GM21737 (cell line): ENCODE measurements around the gene MAP7D2.
"Not testable (repeated sequence)": the region's sequence is repeated elsewhere in the genome, so short reads cannot be mapped to it uniquely, and the experiment has no call there.

ENCODE experiments used
- ATAC-seq: cut with Tn5 transposase; IDR thresholded peaks from one replicate; pipeline ENCODE4 v1.9.1; 2021; ENCODE audit warnings: mild to moderate bottlenecking, moderate library complexity; ENCODE audit not compliant: unreplicated experiment

MAP7D2 gene

DNA sequence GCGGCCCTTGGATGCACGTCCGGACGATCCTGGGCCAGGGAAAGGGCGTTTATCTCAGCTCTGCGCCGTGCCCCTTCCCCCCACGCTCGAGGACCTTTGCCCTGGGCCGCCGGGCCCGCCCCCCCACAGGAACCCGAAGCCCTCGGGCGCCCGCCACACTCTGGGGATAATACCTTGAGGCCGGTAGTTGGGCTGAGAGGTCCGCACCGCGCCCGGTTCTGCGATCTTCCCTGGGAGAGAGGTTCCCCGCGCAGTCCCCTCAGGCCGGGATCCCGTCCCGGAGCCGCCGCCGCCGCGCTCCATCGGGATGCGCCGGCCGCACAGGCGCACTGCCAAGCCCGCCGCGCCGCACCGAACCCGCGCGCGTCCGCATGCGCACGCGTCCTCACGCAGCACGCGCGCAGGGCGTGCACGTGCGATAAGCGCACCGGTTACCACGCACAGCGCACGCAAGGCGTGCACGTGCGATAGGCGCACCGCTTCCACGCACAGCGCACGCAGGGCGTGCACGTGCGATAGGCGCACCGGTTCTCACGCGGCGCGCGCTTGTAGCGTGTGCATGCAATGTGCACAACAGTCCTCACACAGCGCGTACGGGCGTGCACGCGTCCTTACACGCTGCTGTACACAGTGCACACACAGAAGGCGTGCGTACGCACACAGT lies at the start of gene MAP7D2:
Gene MAP7D2, minus strand, starts transcription at position 331 of the 664 bp plus-strand sequence. Its CDS starts 28 bp downstream, at position 303.
- no peak for ATAC-seq

DNA sequence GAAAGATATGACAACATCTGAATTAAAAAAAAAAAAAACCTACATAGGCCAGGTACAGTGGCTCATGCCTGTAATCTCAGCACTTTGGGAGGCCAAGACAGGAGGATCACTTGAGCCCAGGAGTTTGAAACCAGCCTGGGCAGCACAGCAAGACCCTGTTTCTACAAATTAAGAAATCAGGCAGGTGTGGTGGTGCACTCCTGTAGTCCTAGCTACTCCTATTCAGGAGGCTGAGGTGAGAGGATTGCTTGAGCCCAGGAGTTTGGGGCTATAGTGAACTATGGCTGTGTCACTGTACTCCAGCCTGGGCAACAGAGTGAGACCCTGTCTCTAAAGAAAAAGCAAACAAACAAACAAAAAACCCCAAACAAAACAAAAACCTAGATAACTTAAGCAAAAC lies 45.8 kb upstream of the MAP7D2 start:
- not testable (repeated sequence) for ATAC-seq

DNA sequence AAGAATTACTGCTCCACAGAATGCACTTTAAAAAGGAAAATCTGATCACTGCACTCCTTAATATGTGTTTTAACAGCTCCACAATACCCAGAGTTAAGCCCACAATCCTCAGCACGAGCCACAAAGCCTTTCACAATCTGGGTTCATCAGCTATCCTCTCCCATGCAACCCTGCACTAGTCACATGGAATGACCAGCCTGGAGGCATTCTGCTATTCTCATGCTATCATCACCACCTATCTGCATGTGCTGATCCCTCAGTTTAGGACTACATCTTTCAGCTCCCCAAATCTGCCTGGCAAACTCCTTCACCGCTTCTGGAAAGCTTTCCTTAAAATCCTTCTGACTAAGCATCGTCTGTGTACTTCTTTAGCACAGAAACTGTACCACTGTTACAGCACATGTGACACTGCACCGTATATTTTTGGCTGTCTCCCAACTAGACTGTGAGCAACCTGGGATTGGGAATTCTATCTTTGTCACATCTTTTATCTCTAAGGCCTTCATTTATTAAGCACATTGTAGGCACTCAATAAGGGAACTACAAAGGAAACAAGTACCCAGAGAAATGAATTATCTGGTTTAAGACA lies 43.2 kb upstream of the MAP7D2 start:
- ATAC-seq, result no peak

DNA sequence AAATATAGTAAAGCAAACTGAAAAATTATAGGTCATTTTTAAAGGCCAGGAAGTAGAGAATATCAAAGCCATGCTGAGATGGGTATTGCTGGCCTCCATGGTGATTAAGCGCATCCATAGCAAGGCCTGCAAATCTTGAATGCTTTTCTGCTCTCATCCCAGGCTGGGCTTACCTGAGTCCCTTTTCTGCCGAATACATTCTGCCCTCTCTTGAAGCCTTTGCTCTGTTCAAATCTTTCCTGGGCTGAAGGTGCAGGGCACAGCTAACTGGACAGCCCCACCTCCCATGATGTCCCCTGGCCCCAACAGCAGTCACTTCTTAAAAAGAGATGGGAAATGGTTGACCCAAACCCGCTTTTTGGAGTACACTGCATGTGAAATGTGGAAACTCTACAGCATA lies 35.0 kb upstream of the MAP7D2 start:
- no peak for ATAC-seq

DNA sequence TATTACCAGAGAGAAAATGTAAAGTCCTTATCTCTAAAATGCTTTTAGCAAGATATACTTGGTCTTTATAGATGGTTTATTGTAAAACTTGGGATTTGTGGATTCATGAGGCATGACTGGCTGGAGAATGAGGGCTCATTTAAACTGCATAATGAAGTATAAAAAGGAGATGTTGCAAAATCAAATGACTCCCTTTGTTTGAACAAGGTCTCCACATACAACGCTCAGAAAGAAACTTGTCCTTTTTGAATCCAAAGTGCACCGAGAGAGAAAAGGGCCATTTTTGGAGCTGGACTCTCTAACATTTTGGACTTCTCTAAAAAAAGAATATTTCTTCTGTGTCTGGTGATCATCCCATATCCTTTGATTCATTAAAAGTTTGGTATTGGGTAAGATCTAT lies 32.6 kb upstream of the MAP7D2 start:
- no peak for ATAC-seq

DNA sequence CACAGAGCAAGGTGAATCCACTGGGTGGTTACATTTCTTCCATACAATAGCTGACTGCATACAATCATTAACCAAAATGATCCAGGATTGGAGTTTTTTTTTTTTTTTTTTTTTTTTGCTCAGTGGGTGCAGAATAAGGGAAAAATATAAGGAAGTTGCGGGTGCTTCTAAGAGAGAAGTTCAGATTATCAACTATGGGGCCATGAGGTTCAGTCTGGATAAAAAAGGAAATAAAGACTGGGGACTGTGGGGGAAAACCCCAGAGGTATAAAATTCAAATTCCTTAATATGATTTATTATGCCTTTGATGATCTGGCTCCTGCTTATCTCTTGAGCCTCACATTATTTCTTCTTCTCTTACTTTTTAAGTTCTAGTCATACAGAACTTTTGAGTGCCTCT lies 30.9 kb upstream of the MAP7D2 start:
- ATAC-seq, result no peak

DNA sequence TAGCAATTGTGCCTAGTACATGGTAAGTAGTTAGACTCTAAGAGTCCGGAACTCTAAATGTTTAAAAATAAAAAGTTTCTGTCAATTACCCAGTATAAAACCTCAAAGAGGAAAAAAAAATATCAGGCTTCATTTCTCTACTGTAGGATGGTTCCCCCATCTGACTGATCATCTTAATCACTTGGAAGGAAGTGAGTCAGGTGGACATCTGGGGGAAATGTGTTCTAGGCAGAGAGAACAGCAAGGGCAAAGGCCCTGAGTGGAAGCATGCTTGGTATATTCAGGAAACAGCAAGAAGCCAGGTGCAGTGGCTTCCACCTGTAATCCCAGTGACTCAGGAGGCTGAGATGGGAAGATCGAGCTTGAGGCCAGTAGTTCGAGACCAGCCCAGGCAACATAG lies 27.8 kb upstream of the MAP7D2 start:
- ATAC-seq, result no peak

DNA sequence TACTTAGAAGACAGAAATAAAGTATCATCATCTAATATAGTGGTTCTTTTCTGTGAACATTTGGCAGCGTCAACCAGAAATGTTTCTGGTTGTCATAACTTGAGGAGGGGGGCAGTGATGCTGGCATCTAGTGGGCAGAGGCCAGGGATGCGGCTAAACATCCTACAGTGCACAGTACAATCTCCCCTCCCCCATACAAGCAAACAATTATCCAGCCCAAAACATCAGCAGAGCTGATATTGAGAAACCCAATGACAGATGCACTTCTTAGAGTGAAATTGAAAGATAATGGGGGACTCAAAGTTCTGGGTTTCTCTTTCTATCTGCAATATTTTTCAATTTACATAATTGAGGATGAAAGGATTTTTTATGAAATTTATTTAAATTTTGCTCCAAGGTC lies 26.9 kb upstream of the MAP7D2 start:
- no peak for ATAC-seq

DNA sequence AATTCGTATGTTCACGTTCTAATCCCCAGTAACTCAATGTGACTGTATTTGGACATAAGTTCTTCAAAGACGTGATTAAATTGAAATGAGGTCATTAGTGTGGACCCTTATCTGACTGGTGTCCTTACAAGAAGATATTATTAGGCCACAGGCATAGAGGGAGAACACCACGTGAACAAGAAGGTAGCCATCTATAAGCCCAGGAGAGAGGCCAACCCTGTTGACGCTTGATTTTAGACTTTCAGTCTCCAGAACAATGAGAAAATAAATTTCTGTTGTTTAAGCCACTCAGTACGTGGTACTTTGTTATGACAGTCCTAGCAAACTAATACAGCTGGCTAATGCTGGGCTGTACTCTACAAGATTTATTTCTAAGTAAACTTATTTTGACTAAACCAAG lies 26.4 kb upstream of the MAP7D2 start:
- ATAC-seq, result no peak

DNA sequence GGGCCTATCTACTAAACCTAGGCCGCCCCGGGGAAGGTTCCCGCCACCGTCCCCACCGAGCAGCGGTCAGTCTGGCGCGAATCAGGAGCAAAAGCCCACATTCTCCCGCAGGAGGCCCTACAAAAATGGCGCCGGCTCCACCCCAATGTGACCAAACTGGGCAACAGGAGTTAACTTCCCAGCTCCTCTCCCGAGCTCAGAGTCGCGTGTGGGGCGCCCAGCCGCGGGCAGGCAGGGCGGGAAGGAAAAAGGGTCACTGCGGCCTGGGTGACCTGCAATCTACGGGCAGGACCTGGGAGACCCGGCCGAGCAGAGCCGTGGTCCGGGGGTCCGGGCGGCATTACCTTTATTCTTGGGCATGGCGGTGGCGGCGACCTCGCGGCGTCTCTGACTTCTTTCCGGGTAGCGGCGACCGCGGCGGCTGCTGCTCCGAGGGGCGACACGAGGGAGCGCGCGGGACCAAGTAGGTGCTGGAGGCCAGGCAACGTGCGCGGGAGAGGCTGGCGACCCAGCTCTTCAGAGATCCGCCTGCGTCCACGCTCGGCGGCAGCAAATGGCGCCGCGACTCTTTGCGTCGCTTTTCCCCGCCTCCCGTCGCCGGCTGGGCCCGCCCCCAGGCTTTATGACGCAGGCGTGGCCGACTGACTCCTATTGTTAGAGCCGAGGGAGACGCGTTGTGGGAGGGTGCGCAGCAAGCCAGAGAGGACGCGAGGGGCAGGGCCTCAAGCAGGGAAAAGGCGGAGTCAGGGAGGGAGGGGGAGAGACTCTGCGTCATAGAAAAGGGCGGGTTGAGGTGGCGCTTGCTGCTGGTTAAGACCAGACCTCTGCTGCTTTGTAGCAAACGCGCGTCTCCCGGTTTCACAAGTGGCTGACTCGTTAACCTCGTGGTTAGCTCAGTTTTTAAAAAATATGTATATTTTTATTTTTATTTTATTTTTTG lies 24.8 kb upstream of the MAP7D2 start, which contains the start of gene EIF1AX:
Gene EIF1AX, minus strand, starts transcription at position 558 of the 940 bp plus-strand sequence. Its CDS starts 198 bp downstream, at position 360.
- peak; percentile 98 for ATAC-seq

DNA sequence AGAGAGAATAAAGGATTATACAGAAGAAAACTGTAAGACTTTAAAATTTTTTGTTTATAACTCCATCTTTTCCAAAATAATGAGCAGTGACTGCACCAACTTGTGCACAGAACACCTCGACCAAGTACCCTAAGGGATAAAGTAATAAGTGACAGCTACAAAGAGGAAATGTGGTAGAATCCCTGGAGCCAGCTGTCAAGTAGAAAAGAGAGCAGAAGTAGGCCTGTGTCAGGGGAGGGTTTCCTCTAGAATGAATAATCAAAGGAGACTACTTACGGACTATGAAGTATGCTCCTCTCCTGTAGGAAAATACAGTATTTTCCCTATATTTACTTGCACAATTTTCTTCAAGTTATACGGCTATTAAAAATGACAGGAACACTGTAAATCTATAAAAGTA lies 23.7 kb upstream of the MAP7D2 start:
- ATAC-seq, result no peak

DNA sequence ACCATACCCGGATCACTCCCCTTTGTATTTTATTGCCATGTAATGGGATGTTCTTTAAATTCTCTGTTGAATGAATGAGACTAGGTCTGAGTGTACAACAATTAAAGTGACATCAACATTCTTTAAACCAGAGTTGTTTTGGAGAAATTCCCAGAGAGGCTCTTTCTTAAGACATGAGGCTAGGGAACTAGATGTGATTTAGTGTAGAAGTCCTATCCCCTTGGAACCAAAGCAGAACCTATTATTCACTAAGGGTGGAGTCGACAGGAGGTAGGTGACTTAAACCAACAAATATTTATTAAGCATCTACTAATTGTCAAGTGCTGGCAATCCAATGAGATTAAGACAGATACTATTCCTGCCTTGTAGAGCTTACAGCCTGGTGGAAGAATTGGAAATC lies 23.3 kb upstream of the MAP7D2 start:
- ATAC-seq, result no peak

DNA sequence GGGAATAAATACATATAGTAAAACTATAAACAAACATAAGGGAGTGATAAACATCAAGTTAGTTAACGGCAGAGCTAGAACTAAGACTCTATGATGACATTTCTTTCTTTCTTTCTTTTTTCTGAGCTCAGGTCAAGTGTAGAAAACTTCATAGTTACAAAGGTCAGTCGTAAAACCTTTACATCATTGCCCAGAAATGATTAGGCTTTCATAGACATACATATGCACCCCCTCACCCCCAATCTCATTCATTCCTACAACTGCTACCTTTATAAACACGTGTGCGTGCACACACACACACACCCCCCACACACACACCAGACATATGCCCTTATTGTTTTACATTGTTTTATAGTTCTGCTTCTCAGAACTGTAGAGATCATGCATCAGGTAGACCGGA lies 19.2 kb upstream of the MAP7D2 start:
- no peak for ATAC-seq

DNA sequence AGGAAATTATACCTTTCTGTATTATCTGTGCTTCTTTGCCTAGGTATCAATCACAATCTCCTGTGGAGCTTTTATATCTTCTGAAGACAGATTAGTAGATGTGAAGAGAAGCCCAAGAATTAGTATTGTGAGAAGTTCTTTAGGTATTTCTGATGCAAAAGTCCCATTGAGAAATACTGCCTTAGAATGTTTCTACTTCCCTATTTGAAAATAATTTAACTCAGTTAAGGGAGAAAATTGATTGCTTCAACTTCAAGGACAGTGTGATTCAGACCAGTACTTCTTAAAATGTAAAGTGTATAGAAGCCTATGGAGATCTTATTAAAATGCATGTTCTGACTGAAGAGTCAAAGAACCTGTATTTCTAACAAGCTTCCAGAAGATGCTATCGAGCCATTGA lies 16.0 kb upstream of the MAP7D2 start:
- no peak for ATAC-seq

DNA sequence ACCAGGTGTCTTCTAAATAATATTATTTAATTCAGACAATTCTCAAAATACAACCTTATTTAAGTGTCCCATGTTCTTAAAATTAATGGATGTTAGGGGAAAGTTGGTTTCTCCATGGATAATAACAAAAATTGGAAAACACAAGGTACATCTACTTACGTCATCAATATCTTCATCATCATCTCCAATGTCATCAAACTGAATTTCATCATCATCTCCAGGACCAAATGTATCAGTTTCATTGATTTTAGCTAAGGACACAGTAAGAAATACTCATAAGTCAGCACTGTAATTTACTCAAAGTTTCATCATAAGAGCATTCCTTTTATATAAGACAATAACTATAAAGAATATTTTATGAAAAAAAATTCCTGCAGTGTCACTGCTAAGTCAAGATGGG lies 13.7 kb upstream of the MAP7D2 start:
- no peak for ATAC-seq

DNA sequence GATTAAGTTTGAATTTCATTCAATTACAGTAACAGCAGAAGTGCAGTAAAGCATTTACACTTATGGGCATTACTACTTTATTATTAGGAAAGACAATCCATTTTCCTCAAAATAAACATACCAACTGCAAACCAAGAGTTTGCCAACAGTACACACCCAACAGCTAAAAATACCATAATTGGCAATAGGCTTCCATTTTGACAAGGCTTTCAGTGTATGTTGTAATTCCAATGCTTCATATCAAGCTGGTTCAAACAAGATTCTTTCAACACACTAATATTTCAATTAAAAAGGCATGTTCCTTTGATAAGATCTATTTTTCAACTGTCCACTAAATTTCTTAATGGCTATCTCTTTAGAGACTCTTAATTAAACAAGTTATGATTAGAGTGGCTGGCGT lies 12.8 kb upstream of the MAP7D2 start:
- ATAC-seq, result no peak

DNA sequence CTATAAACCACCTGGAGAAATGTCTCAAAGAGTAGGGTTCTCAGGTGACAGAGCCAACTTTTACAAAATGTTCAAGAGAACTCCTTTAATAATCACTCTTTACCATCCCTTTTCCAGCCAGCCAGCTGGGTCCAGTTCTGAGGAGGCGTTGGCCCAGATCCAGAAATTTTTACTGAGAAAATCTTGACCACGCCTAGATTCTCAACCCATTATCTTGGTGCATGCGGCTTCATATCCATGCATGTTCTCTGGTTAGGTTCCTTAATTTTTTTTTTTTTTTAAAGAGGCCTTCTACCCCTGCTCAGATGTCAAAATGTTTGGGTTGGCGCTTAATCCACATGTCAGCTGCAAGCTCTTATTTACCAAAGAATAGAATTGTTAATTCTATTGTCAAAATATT lies 12.0 kb upstream of the MAP7D2 start:
- no peak for ATAC-seq

DNA sequence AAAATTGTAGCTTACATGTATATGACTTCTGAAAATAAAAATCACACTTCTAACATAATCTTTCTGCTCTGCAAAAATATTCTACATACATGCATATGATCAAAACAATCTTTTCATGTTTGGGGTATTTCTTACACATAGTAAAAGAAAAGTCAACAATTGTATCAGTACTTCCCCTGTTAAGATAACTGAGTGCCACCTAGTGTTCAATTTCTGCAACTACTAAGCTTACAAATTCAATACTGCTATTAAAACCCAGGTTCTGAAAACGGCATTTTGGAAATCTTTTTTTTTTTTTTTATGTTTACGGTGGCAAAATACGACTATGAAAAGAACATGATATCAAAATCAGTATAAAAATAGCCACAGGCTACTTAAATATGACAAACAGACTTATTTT lies 10.7 kb upstream of the MAP7D2 start:
- ATAC-seq, result not testable (repeated sequence)

DNA sequence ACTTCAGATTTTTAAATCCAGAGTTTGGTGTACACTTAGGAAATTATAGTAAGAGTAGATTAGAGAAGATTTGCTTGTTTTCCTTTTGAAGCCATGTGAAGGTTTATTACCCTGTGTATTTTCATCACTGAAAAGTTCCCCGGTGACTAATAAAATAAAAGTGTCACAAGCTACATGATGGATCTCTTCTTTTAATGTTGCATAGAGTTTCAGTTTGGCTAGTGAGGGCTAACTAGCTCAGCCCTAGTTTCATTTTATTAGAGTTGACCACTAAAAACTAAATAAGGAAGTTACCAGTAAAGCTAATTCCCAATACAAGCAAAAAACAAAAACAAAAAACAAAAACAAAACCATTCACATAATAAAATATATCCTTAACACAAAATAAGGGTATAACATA lies 10.1 kb upstream of the MAP7D2 start:
- ATAC-seq, result not testable (repeated sequence)

DNA sequence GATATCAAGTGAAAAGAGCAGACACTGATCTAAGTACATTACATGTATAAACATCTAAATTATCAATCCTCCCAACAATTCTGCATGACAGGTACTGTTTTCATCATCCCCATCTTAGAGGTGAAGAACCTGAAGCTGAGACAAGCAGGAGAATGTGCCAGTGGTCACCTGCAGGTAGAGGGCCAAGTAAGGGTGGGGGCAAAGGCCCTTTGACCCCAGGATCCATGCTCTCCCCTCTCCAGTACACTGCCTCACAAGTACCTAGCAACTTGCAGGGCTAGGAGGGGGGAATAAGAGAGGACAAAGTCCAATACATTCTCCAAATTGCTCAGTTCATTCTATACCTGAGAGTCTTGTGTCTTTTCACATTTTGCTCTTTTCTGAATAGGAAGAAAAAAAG lies 8.3 kb upstream of the MAP7D2 start:
- no peak for ATAC-seq

DNA sequence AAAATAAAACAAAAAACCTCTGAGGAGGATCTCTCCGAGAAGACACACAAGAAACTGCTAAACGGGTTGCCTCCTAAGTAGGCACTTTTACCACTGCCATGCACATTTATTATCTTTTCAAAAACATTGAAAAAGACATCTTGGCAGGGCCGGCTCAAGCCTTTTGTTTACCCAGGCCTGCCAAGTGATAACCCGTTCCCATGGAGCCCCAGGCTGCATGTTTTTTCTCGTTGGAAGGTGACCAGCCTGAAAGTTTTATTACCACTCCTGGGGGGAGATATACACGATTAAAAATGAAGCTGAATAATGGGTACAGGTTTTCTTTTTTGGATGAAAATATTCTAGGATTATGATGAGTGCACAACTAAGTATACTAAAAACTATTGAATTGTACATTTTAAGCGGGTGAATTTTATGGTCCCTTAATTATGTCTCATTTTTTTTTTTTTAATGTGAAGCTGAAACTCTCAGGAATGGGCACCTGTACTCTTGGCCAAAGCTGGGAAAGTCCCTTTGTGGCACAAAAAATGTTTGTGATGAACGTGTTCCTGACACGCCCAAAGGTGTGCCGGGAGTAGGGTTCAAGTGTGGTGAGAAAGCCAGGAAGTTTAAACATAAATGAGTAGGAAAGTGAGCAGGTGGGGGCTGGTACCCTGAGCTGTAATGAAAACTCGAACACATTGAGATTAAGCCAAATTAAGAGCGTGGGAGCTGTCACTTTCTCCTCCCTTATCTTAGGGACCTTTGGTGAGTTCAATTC lies 1.5 kb upstream of the MAP7D2 start:
- ATAC-seq, result no peak
